Measurements from ENCODE around the gene CNNM3.
"Not testable (repeated sequence)": the region's sequence is repeated elsewhere in the genome, so short reads cannot be mapped to it uniquely, and the experiment has no call there.

The CNNM3 gene

DNA sequence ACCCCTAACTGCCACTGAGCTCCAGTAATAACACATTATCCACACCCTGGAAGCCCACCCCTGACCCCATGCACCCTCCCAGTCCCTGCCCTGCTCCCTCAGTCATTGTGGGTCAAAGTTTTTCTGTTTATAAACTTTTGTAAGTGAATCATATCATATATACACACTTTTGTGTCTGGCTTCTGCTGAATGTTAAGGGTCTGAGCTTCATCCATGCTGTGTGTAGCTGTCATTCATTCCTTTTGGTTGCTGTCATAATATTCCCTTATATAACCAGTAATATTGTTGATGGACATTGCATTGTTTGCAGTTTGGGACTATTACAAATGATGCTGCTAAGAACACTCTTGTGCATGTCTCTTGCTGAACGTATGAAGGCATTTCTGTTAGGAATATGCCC, 40.9 kb upstream of the CNNM3 start:
- peak; percentile 69 for FAIRE-seq
- DNase-seq (ENCODE audit: insufficient read length, low spot score) = no peak
- no peak for TF ChIP-seq SPI1 (IDR thresholded peaks at IDR 0.05; ENCODE audit: low read depth, low read length)
- TF ChIP-seq PAX5 (IDR thresholded peaks at IDR 0.05; ENCODE audit: insufficient read depth, low read length, severe bottlenecking) = no peak
- TF ChIP-seq POLR2AphosphoS5 (IDR thresholded peaks at IDR 0.05; ENCODE audit: low read depth, low read length) = no peak
- TF ChIP-seq TAF1 (IDR thresholded peaks at IDR 0.05; ENCODE audit: low read depth, low read length) = no peak
- no peak for TF ChIP-seq POLR2A (IDR thresholded peaks at IDR 0.05; ENCODE audit: low read depth, low read length)

- DNase-seq (ENCODE audit: insufficient read length, low spot score) = no peak
- TF ChIP-seq POLR2AphosphoS5 (IDR thresholded peaks at IDR 0.05; ENCODE audit: low read depth, low read length) (no peak), PAX5 (IDR thresholded peaks at IDR 0.05; ENCODE audit: insufficient read depth, low read length, severe bottlenecking) (no peak), SPI1 (IDR thresholded peaks at IDR 0.05; ENCODE audit: low read depth, low read length) (no peak), POLR2A (IDR thresholded peaks at IDR 0.05; ENCODE audit: low read depth, low read length) (no peak), TAF1 (IDR thresholded peaks at IDR 0.05; ENCODE audit: low read depth, low read length) (no peak), POU2F2 (IDR thresholded peaks at IDR 0.05; ENCODE audit: low read depth, low read length) (no peak)
- no peak for FAIRE-seq
Observed at GRCh38 chr2:96783388-96783787, 32.7 kb upstream of the CNNM3 start.

- DNase-seq (ENCODE audit: insufficient read length, low spot score) = no peak
- TF ChIP-seq SPI1 (IDR thresholded peaks at IDR 0.05; ENCODE audit: low read depth, low read length) (no peak), TAF1 (IDR thresholded peaks at IDR 0.05; ENCODE audit: low read depth, low read length) (no peak), POLR2A (IDR thresholded peaks at IDR 0.05; ENCODE audit: low read depth, low read length) (no peak), POLR2AphosphoS5 (IDR thresholded peaks at IDR 0.05; ENCODE audit: low read depth, low read length) (no peak), PAX5 (IDR thresholded peaks at IDR 0.05; ENCODE audit: insufficient read depth, low read length, severe bottlenecking) (no peak), POU2F2 (IDR thresholded peaks at IDR 0.05; ENCODE audit: low read depth, low read length) (no peak)
- no peak for FAIRE-seq
Observed at GRCh38 chr2:96787411-96787810, 28.7 kb upstream of the CNNM3 start.

- no peak for TF ChIP-seq SPI1 (IDR thresholded peaks at IDR 0.05; ENCODE audit: low read depth, low read length)
- no peak for TF ChIP-seq POLR2A (IDR thresholded peaks at IDR 0.05; ENCODE audit: low read depth, low read length)
- TF ChIP-seq POU2F2 (IDR thresholded peaks at IDR 0.05; ENCODE audit: low read depth, low read length) = no peak
- TF ChIP-seq PAX5 (IDR thresholded peaks at IDR 0.05; ENCODE audit: insufficient read depth, low read length, severe bottlenecking) = no peak
- TF ChIP-seq POLR2AphosphoS5 (IDR thresholded peaks at IDR 0.05; ENCODE audit: low read depth, low read length) = no peak
- TF ChIP-seq TAF1 (IDR thresholded peaks at IDR 0.05; ENCODE audit: low read depth, low read length) = no peak
- DNase-seq (ENCODE audit: insufficient read length, low spot score) = no peak
- FAIRE-seq = no peak
Observed at GRCh38 chr2:96788442-96789244, 27.4 kb upstream of the CNNM3 start.

DNA sequence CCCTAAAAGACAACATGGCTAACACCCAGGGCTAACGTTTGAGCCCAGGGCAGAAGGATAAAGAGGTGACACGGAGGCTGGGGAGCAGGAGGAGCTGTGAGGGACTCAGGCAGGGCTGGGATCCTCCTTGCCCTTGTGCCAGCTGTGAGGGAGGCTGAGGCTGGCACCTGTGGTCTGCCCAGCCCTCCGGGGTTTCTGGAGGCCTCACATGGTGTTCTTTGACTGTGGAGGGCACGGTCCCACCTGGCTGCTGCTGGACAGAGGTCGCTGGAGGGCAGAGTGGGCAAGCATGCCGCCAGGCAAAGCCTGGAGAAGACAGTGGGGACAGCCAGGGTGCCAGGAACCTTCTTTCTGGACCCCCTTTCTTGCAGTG, 26.8 kb upstream of the CNNM3 start:
- DNase-seq (ENCODE audit: insufficient read length, low spot score) (no peak), FAIRE-seq (no peak)
- no peak for TF ChIP-seq SPI1 (IDR thresholded peaks at IDR 0.05; ENCODE audit: low read depth, low read length)

GRCh38 chr2:96792772-96793749, 23.0 kb upstream of the CNNM3 start:
- TF ChIP-seq SPI1 (IDR thresholded peaks at IDR 0.05; ENCODE audit: low read depth, low read length) = no peak
- TF ChIP-seq TAF1 (IDR thresholded peaks at IDR 0.05; ENCODE audit: low read depth, low read length) = no peak
- no peak for TF ChIP-seq POLR2AphosphoS5 (IDR thresholded peaks at IDR 0.05; ENCODE audit: low read depth, low read length)
- TF ChIP-seq POLR2A (IDR thresholded peaks at IDR 0.05; ENCODE audit: low read depth, low read length) = no peak
- TF ChIP-seq PAX5 (IDR thresholded peaks at IDR 0.05; ENCODE audit: insufficient read depth, low read length, severe bottlenecking) = no peak
- TF ChIP-seq POU2F2 (IDR thresholded peaks at IDR 0.05; ENCODE audit: low read depth, low read length) = no peak
- FAIRE-seq (no peak), DNase-seq (ENCODE audit: insufficient read length, low spot score) (no peak)

DNA sequence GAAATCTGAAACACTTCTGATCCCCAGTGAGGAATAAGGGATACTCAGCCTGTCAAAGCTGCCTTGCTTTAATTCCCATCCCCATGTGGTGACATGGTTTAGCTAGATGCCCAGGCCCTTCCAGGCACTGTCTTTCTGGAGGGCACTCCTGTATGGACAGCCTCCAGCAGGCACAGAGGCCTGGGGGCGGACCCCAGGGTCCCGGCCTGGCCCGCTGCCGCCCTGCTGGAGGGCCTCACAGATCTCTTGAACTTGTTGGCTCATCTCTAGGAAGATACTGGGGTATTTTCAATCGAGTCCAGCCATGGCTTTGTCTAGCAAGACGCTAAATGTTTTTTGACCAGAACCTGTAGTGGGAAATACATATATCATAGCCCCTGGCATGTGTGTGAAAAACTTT, 21.0 kb upstream of the CNNM3 start:
- DNase-seq (ENCODE audit: insufficient read length, low spot score) (no peak), FAIRE-seq (no peak)
- no peak for TF ChIP-seq TAF1 (IDR thresholded peaks at IDR 0.05; ENCODE audit: low read depth, low read length)
- no peak for TF ChIP-seq PAX5 (IDR thresholded peaks at IDR 0.05; ENCODE audit: insufficient read depth, low read length, severe bottlenecking)
- TF ChIP-seq POLR2AphosphoS5 (IDR thresholded peaks at IDR 0.05; ENCODE audit: low read depth, low read length) = no peak
- TF ChIP-seq POU2F2 (IDR thresholded peaks at IDR 0.05; ENCODE audit: low read depth, low read length) = no peak
- TF ChIP-seq POLR2A (IDR thresholded peaks at IDR 0.05; ENCODE audit: low read depth, low read length) = no peak
- TF ChIP-seq SPI1 (IDR thresholded peaks at IDR 0.05; ENCODE audit: low read depth, low read length) = no peak

- not testable (repeated sequence) for DNase-seq (ENCODE audit: insufficient read length, low spot score); FAIRE-seq
Observed at GRCh38 chr2:96796497-96796896, 19.6 kb upstream of the CNNM3 start.

DNA sequence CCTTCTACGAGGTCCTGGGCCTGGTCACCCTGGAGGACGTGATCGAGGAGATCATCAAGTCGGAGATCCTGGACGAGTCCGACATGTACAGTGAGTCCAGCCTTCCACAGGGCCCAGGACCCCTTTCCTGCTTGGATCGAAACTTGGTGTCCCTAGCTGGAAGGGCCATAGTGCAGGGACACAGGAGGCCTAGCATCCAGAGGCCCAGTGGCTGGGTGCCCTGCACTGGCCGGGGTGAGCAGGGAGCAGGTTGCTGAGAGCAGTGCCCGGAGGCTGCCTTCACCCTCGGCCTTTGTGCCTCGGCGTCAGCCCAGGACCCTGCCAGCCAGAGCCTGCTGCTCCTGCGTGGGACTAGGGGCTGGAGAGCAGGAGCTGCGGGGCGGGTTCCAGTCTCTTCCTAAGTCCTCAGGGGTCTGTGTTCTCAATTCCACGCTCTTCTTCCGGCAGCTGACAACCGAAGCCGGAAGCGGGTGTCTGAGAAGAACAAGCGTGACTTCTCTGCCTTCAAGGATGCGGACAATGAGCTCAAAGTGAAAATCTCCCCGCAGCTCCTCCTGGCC, 18.9 kb upstream of the CNNM3 start:
- no peak for FAIRE-seq
- TF ChIP-seq POU2F2 (IDR thresholded peaks at IDR 0.05; ENCODE audit: low read depth, low read length) (no peak), POLR2A (IDR thresholded peaks at IDR 0.05; ENCODE audit: low read depth, low read length) (no peak), TAF1 (IDR thresholded peaks at IDR 0.05; ENCODE audit: low read depth, low read length) (no peak), PAX5 (IDR thresholded peaks at IDR 0.05; ENCODE audit: insufficient read depth, low read length, severe bottlenecking) (no peak), SPI1 (IDR thresholded peaks at IDR 0.05; ENCODE audit: low read depth, low read length) (no peak), POLR2AphosphoS5 (IDR thresholded peaks at IDR 0.05; ENCODE audit: low read depth, low read length) (no peak)
- no peak for DNase-seq (ENCODE audit: insufficient read length, low spot score)
